HCT116 (cell line): ENCODE measurements around the gene NGRN. TPM values are rescaled to one million over a fixed set of nuclear protein-coding genes. Genes with fewer than 3 reads are reported as not detected.

ENCODE experiments used
- ATAC-seq: fragments of 200-7000 bp; cut with Tn5 transposase; 2 replicates; pipeline ENCODE4 v1.9.1; 2020; ENCODE audit warnings: mild to moderate bottlenecking, moderate library complexity
- BruUV-seq: library from RNA; stranded (reverse); fragments of 400-500 nt; replicated peaks from 2 replicates; lab custom pipeline; 2021; lab: Mats Ljungman, UMichigan
- CTCF ChIA-PET: fragments of 300-600 bp; sonication (Branson Sonifier 250); formaldehyde crosslinking; loops from one replicate; lab custom pipeline; 2021; ENCODE audit warnings: antibody characterized with exemption; lab: Charles Lee
- POLR2A ChIA-PET: fragments of 300-600, 350-600 bp; sonication (Branson Sonifier 250); formaldehyde crosslinking; loops from one replicate; lab custom pipeline; 2021; ENCODE audit warnings: antibody characterized with exemption; lab: Charles Lee
- RAD21 ChIA-PET, 2 experiments: fragments of 300-600 bp; sonication (Branson Sonifier 250); formaldehyde crosslinking; loops; one replicate each; lab custom pipeline; 2023; ENCODE audit warnings: low total read pairs in 2 of 2; ENCODE audit not compliant: uncharacterized antibody in 2 of 2, unreplicated experiment in 2 of 2, low non-redundant PET in 1 of 2; lab: Charles Lee
- DNase-seq: peaks from one replicate; pipeline ENCODE4 v3.0.0-alpha.2; 2010; ENCODE audit warnings: low read depth, low spot score
- H2AFZ ChIP-seq: fragments of 200-600 bp; shearing (Covaris generic), sonication (generic); 2 replicates; pipeline ENCODE4 v1.6.1; 2017; ENCODE audit warnings: low read depth, mixed run types, mixed read lengths, antibody characterized with exemption, low read length; ENCODE audit not compliant: poor library complexity, severe bottlenecking
- H3K27ac ChIP-seq: 2 replicates; pipeline ENCODE4 v1.5.1; 2012; ENCODE audit warnings: low read depth, low read length
- H3K27me3 ChIP-seq: fragments of 200-600 bp; sonication (generic); 2 replicates; pipeline ENCODE4 v1.6.1; 2016; ENCODE audit warnings: mixed run types, low read length, mixed read lengths; ENCODE audit not compliant: insufficient read depth
- H3K36me3 ChIP-seq, 2 experiments: fragments of 200-500 bp in 1 of 2; fragments of 200-600 bp in 1 of 2; sonication (Bioruptor generic) in 1 of 2; sonication (generic) in 1 of 2; 2 replicates each; pipeline versions ENCODE4 v1.5.1 to v1.6.1; 2014 to 2016; ENCODE audit warnings: low read length in 2 of 2, inconsistent platforms in 1 of 2, mixed read lengths in 1 of 2, mixed run types in 1 of 2; ENCODE audit not compliant: insufficient read depth in 2 of 2, control insufficient read depth in 1 of 2
- H3K4me1 ChIP-seq, 2 experiments: fragments of 200-600 bp in 1 of 2; sonication (generic) in 1 of 2; 2 replicates each; pipeline versions ENCODE4 v1.5.1 to v1.6.1; 2012 to 2017; ENCODE audit warnings: low read length in 2 of 2, inconsistent platforms in 1 of 2, mild to moderate bottlenecking in 1 of 2, mixed read lengths in 1 of 2, mixed run types in 1 of 2, moderate library complexity in 1 of 2; ENCODE audit not compliant: insufficient read depth in 2 of 2, control insufficient read depth in 1 of 2
- H3K4me2 ChIP-seq: fragments of 200-600 bp; sonication (generic); 2 replicates; pipeline ENCODE4 v1.6.1; 2017; ENCODE audit warnings: mixed run types, low read length, mixed read lengths
- H3K4me3 ChIP-seq, 2 experiments: fragments of 200-600 bp in 1 of 2; sonication (generic) in 1 of 2; replicated peaks in 1 of 2; 2 replicates each; pipeline ENCODE4 v1.5.1; 2011 to 2016; ENCODE audit warnings: low read length in 2 of 2, control low read depth in 1 of 2, low read depth in 1 of 2, mild to moderate bottlenecking in 1 of 2, mixed read lengths in 1 of 2, mixed run types in 1 of 2
- H3K79me2 ChIP-seq: fragments of 200-600 bp; sonication (generic); 2 replicates; pipeline ENCODE4 v1.6.1; 2017; ENCODE audit warnings: mild to moderate bottlenecking, mixed run types, low read length, moderate library complexity, mixed read lengths; ENCODE audit not compliant: insufficient read depth
- H3K9ac ChIP-seq: fragments of 200-600 bp; sonication (generic); 2 replicates; pipeline ENCODE4 v1.6.1; 2016; ENCODE audit warnings: low read length, mixed read lengths
- H3K9me2 ChIP-seq: fragments of 200-600 bp; sonication (generic), shearing (Covaris generic); 2 replicates; pipeline ENCODE4 v1.6.1; 2017; ENCODE audit warnings: mixed run types, mild to moderate bottlenecking, moderate library complexity; ENCODE audit not compliant: insufficient read depth
- H3K9me3 ChIP-seq, 2 experiments: fragments of 200-500 bp in 1 of 2; fragments of 200-600 bp in 1 of 2; sonication (Bioruptor generic) in 1 of 2; sonication (generic) in 1 of 2; 2 replicates each; pipeline ENCODE4 v1.6.1; 2014 to 2017; ENCODE audit warnings: low read length in 2 of 2, mixed read lengths in 2 of 2, inconsistent platforms in 1 of 2, low read depth in 1 of 2, mild to moderate bottlenecking in 1 of 2, mixed run types in 1 of 2, moderate library complexity in 1 of 2; ENCODE audit not compliant: control insufficient read depth in 1 of 2, insufficient read depth in 1 of 2
- H4K20me1 ChIP-seq: fragments of 200-600 bp; sonication (generic), shearing (Covaris generic); 2 replicates; pipeline ENCODE4 v1.6.1; 2017; ENCODE audit warnings: mixed run types, mild to moderate bottlenecking, moderate library complexity; ENCODE audit not compliant: insufficient read depth
- CBX3 ChIP-seq: IDR thresholded peaks from 2 replicates; pipeline ENCODE4 v1.6.1; 2012; ENCODE audit warnings: low read depth
- JUND ChIP-seq: IDR thresholded peaks from 2 replicates; pipeline ENCODE4 v1.6.1; 2012
- POLR2A ChIP-seq: IDR thresholded peaks from 2 replicates; pipeline ENCODE4 v1.7.0; 2011; ENCODE audit warnings: borderline replicate concordance; ENCODE audit not compliant: insufficient read depth, insufficient read length; ENCODE audit errors: extremely low read depth
- POLR2AphosphoS5 ChIP-seq: IDR thresholded peaks from 2 replicates; pipeline ENCODE4 v1.6.1; 2011; ENCODE audit warnings: mild to moderate bottlenecking, low read depth, low read length, moderate library complexity
- RAD21 ChIP-seq: IDR thresholded peaks from 2 replicates; pipeline ENCODE4 v1.6.1; 2012; ENCODE audit warnings: low read depth, mild to moderate bottlenecking
- REST ChIP-seq: IDR thresholded peaks from 2 replicates; pipeline ENCODE4 v1.6.1; 2012; ENCODE audit warnings: low read depth
- SP1 ChIP-seq: IDR thresholded peaks from 2 replicates; pipeline ENCODE4 v1.6.1; 2012; ENCODE audit warnings: low read depth
- ZBTB33 ChIP-seq: IDR thresholded peaks from 2 replicates; pipeline ENCODE4 v1.6.1; 2011; ENCODE audit warnings: mild to moderate bottlenecking, low read length, moderate library complexity; ENCODE audit not compliant: insufficient replicate concordance; ENCODE audit errors: extremely low read depth
- ZFX ChIP-seq: fragments of 450-650 bp; IDR thresholded peaks from 2 replicates; pipeline ENCODE4 v1.6.1; 2017
- intact Hi-C: fragments of 100-400 bp; cut with micrococcal nuclease; formaldehyde crosslinking; loops from 2 replicates; pipeline ENCODE4 v1.10.0; 2022
- total RNA-seq: library from RNA; stranded (reverse); gene quantifications from one replicate; pipeline ENCODE4 v1.2.1, GENCODE V29; 2021; ENCODE audit not compliant: unreplicated experiment
- TF ChIP-seq, protein P1 (sequence below), 3 experiments: fragments of 200-600 bp in 1 of 3; sonication (generic) in 1 of 3; IDR thresholded peaks in 2 of 3; conservative IDR thresholded peaks in 1 of 3; 2 replicates each; pipeline ENCODE4 v1.5.1; 2012 to 2017; ENCODE audit warnings: low read depth in 2 of 3, low read length in 2 of 3, antibody characterized with exemption in 1 of 3, borderline replicate concordance in 1 of 3, control low read depth in 1 of 3, mild to moderate bottlenecking in 1 of 3, mixed read lengths in 1 of 3, mixed run types in 1 of 3, moderate library complexity in 1 of 3; ENCODE audit not compliant: insufficient read depth in 1 of 3

The NGRN gene
- total RNA-seq, 1 experiment from 2014 or later, result 72.7 TPM

DNA sequence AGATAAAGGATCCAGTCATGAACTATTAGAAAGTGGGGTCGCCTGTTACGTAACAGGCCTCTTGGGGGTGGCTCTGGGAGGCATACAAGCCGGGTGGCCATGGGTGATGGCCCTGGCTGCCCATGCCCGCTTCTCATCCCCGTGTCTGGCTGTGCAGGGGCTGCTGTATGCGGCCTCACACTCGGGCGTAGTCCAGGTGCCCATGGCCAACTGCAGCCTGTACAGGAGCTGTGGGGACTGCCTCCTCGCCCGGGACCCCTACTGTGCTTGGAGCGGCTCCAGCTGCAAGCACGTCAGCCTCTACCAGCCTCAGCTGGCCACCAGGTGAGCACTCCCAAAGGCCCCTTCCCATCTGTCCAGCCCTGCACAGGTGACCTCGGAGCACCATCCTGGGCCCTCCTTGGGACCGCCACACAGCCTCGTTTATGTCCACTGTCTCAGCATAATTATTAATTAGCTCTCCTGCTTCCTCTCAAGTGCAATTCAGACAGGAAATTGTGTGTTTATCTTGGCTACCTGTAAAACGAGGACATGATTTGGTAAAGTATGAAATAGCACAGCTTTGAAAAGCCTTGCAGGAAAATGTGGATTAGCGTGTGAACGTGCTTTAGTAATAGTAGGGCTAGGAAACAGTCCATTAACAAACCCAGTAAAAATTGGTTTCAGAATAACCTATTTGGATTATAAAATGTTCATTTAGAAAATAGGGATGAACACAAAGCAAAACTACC lies 39.8 kb upstream of the NGRN start:
- RAD21 ChIA-PET, result no interaction called here
- no TSS peak for BruUV-seq
- intact Hi-C loops, result no loop called here
- Histone ChIP-seq H3K4me3 (no peak overlapping the region), H3K9me3 (no peaks in the 10 kb centered on the region), H3K4me1 (peaks cover 0 to 6% of the 10 kb centered on the region in 2 experiments; a peak in 2 of 4 replicates), H4K20me1 (no peaks in the 10 kb centered on the region), H3K79me2 (0 out of 2 replicates have a peak, but pooled peaks cover 2% of the 10 kb centered on the region), H3K27me3 (no peaks in the 10 kb centered on the region), H3K4me2 (no peak overlapping the region), H3K9me2 (no peaks in the 10 kb centered on the region), H3K27ac (no peak overlapping the region), H3K9ac (no peak overlapping the region), H2AFZ (no peak overlapping the region), H3K36me3 (peaks cover 51 to 52% of the 10 kb centered on the region in 2 experiments)
- DNase-seq, result no peak
- ATAC-seq, result no peak
- CTCF ChIA-PET, result interaction anchor here (0.7 kb wide), 1 partner anchor 11 kb away, joined by 3 read pairs; no protein-coding TSS in a partner anchor
- TF ChIP-seq REST, result no peak
- peak; percentile 2; the same call in 1 of the 2 replicates for TF ChIP-seq POLR2AphosphoS5
- TF ChIP-seq SP1, result no peak
- POLR2A ChIA-PET, result no interaction called here

DNA sequence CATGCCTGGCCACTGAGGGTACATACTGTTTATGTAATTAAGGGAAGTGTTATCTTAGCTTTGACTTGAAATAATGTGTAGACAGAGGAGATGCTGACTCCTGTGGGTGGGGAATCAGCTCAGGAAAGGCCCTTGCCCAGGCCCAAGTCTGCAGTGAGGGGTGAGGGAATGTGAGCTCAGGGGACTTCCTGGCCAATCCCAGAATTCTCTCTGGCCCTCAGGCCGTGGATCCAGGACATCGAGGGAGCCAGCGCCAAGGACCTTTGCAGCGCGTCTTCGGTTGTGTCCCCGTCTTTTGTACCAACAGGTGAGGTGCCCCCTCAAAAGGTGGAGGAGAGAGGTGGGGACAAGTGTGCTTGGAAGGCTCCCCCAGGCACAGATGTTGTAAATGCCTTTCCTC lies 38.1 kb upstream of the NGRN start:
- H3K27me3 ChIP-seq, result no peaks in the 10 kb centered on the region
- POLR2A ChIA-PET, result no interaction called here
- DNase-seq (no peak), ATAC-seq (no peak)
- CTCF ChIA-PET, result interaction anchor here (1.5 kb wide), 1 partner anchor 706 kb away, joined by 3 read pairs; no protein-coding TSS in a partner anchor
- no peak overlapping the region for H3K4me2 ChIP-seq
- RAD21 ChIA-PET, result interaction anchor here in 1 of 2 experiments (0.5 kb wide), 1 partner anchor 13 kb away, joined by 3 read pairs; no protein-coding TSS in a partner anchor
- H4K20me1 ChIP-seq, result no peaks in the 10 kb centered on the region
- H3K9me2 ChIP-seq, result no peaks in the 10 kb centered on the region
- TF ChIP-seq ZFX (no peak), ZBTB33 (no peak), SP1 (no peak), POLR2A (no peak), RAD21 (no peak), JUND (no peak), CBX3 (no peak)
- TF ChIP-seq, protein P1, sequence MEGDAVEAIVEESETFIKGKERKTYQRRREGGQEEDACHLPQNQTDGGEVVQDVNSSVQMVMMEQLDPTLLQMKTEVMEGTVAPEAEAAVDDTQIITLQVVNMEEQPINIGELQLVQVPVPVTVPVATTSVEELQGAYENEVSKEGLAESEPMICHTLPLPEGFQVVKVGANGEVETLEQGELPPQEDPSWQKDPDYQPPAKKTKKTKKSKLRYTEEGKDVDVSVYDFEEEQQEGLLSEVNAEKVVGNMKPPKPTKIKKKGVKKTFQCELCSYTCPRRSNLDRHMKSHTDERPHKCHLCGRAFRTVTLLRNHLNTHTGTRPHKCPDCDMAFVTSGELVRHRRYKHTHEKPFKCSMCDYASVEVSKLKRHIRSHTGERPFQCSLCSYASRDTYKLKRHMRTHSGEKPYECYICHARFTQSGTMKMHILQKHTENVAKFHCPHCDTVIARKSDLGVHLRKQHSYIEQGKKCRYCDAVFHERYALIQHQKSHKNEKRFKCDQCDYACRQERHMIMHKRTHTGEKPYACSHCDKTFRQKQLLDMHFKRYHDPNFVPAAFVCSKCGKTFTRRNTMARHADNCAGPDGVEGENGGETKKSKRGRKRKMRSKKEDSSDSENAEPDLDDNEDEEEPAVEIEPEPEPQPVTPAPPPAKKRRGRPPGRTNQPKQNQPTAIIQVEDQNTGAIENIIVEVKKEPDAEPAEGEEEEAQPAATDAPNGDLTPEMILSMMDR (IDR thresholded peaks at IDR 0.05 in 2 of 3, conservative IDR thresholded peaks at IDR 0.05 in 1 of 3; ENCODE audit: borderline replicate concordance in 1 of 3, insufficient read depth in 1 of 3, low read depth in 2 of 3, low read length in 2 of 3), result no peak
- intact Hi-C loops, result no loop called here
- H3K4me3 ChIP-seq, result no peak overlapping the region
- BruUV-seq, result no TSS peak
- no peak overlapping the region for H3K9ac ChIP-seq
- H2AFZ ChIP-seq, result no peak overlapping the region
- no peaks in the 10 kb centered on the region for H3K9me3 ChIP-seq
- peaks cover 4 to 7% of the 10 kb centered on the region in 2 experiments; a peak in 3 of 4 replicates for H3K4me1 ChIP-seq
- H3K79me2 ChIP-seq, result peaks cover 5% of the 10 kb centered on the region; the same call in 1 of the 2 replicates
- peaks cover 47 to 65% of the 10 kb centered on the region in 2 experiments for H3K36me3 ChIP-seq
- H3K27ac ChIP-seq, result no peak overlapping the region
